T47D (cell line): ENCODE results near the gene FGD5.

Source experiments
- DNase-seq, 2 experiments: peaks; one replicate each; pipeline versions ENCODE4 v3.0.0 to v3.0.0-alpha.2; 2011 to 2012; ENCODE audit warnings: low read depth in 1 of 2, low spot score in 1 of 2
- JUND ChIP-seq: IDR thresholded peaks from 2 replicates; pipeline ENCODE4 v1.6.1; 2012; ENCODE audit warnings: low read depth
- in situ Hi-C: cut with HindIII; loops from 2 replicates; pipeline ENCODE4 v1.10.0; 2016; ENCODE audit warnings: low sequenced_read_pairs, low pct_unique_long_range_greater_than_20kb

The FGD5 gene

GRCh38 chr3:14812196-14812790, 6.5 kb upstream of the FGD5 start:
- TF ChIP-seq JUND = no peak
- in situ Hi-C loops = no loop called here
- no peak for DNase-seq

GRCh38 chr3:14814411-14814871, 4.3 kb upstream of the FGD5 start:
- DNase-seq = no peak
- TF ChIP-seq JUND = no peak
- in situ Hi-C loops = no loop called here

DNA sequence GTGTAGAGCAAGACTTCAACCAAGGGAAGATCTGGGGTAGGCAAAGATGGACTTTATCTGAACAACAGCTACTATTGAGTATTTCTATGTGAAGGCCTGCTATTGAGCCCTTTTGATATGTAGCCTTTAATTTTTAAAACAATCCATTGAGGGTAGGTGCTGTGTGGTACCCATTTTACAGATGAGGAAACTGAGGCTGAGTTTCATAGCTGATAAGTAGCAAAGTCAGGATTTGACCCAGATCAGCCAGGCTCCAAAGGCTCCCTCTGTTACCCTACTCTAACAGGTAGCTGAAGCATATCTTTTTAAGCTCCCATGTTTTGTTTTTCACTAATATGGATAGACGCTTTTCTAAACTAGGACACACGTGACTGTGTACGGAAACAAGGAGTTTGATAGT, 2.4 kb upstream of the FGD5 start:
- in situ Hi-C loops = no loop called here
- TF ChIP-seq JUND = no peak
- DNase-seq = no peak

DNA sequence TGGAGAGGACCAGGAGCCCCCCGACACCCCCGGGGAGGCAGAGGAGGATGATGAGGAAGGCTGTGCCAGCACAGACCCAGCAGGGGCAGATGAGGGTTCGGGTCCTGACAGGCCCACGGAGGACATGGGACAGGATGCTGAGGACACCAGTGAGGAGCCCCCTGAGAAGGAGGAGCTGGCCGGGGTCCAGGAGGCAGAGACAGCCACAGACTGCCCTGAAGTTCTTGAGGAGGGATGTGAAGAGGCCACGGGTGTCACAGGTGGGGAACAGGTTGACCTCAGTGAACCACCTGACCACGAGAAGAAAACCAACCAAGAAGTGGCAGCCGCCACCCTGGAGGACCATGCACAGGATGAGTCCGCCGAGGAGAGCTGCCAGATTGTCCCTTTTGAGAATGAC, 909 bp downstream of the FGD5 start:
- no peak for TF ChIP-seq JUND
- DNase-seq = no peak
- in situ Hi-C loops = no loop called here

DNA sequence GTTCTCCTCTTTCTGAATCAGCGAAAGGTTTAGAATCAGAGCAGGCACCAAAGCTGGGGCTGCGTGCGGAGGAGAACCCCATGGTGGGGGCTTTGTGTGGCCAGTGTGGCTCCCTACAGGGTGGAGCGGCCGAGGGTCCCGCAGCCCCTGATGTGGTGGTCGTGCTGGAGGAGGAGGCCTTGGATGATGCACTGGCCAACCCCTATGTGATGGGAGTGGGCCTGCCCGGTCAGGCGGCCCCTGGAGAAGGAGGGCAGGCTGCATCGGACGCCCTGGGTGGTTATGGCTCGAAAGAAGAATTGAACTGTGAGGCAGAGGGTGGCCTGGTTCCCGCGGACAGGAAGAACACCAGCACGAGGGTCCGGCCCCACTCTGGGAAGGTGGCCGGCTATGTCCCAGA, 1.4 kb downstream of the FGD5 start:
- no peak for TF ChIP-seq JUND
- DNase-seq = no peak
- in situ Hi-C loops = no loop called here

DNA sequence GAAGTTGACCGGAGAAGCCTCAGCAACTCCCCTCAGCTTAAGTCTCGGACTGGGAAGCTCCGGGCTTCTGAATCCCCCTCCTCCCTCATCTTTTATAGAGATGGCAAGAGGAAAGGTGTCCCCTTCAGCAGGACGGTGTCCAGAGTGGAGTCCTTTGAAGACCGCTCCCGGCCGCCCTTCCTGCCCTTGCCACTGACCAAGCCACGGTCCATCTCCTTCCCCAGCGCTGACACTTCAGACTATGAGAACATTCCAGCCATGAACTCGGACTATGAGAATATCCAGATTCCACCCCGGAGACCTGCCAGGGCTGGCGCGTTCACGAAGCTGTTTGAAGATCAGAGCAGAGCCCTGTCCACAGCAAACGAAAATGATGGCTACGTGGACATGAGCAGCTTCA, 2.4 kb downstream of the FGD5 start:
- no peak for DNase-seq
- in situ Hi-C loops = no loop called here
- TF ChIP-seq JUND = no peak

GRCh38 chr3:14822134-14822533, 3.4 kb downstream of the FGD5 start:
- peak; percentile 68; the same call in 1 of the 2 replicates for TF ChIP-seq JUND
- in situ Hi-C loops = no loop called here
- DNase-seq = peak in 1 of 2 experiments; percentile 28

DNA sequence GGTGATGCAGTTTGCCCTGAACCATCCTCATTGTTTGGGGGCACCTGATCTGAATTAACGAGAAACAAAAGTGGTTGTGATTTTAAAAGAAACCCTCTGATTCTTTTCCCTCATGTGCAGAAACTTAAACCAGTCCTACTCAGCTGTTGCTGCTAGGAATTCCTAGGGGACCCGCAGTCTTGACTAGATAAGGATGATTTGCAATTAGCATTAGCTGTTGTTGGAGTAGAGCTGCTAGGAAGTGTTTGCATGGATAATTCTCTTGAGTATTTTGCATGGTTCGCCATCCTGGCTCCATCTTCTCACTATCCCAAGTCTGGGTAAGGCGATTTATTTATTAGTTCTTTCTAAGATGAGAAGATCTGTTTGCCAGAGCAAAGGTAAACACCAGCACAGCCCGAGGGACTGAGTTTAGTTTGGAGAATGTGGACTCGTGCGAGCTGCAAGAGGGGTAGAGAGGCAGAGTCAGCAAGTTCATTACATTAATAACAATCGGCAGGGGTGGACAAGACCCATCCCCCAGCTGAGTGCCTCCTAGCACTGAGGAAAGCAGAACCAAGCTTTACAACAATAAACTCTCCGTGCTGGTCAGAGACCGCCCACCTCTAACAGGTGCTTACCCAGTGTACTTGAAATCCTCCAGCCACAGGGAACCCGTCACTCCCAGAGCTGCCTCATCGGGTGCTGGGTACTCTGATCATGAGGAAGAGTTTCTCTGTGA, 4.1 kb downstream of the FGD5 start:
- TF ChIP-seq JUND = peak; percentile 75
- in situ Hi-C loops = no loop called here
- peak; percentile 70 to 73 for DNase-seq

DNA sequence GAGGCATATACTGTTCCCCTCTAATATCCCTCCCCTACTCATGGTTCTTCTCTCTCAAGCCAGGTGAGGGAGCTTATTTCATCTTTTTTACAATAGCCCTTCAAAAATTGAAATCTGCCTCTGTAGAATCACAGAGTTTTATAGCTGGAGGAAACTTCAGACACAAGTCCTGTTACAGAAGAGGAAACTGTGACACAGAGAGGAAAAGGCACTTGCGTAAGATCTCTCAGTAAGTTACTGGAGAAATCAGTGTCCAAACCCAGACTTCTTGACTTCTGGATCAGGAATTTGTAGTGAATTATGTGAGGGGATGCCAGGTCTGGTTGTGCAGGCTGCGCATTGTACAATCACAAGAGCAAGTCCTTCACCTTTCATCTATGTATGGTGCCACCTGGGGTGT, 4.6 kb downstream of the FGD5 start:
- no peak for DNase-seq
- no peak for TF ChIP-seq JUND
- in situ Hi-C loops = no loop called here

DNA sequence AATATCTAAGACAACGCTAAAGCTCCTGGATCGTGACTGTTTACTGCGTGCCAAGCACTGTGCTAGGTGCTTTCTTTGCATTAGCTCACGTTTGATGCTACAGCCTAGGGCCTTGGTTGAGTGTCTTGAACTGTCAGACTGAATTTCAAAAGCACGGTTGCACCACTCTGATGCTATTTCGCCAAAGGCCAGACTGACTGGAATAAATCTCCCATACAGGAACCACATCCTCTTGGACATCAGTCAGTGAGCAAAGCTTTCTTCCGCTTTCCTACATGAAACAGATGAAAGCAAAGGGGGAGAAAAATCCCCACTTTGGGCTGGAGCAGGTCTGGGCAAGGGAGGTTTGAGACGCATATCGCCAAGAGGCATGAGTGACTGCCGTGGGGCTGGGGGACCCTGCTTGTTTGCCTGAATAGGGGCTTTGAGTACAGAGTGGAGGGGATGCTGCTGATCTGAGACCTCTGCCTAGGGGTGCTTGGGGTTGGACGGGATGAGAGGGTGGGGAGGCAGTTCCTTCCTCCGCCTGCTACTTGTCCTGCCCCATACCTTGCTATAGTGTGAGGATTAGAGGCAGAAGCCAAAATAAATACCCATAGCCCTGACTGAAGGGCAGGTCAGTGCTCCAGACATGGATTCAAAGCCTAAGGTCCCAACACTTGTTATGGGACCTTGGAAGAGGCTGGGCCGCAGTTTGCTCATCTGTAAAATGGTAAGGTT, 5.3 kb downstream of the FGD5 start:
- DNase-seq = peak in 1 of 2 experiments; percentile 70
- TF ChIP-seq JUND = no peak
- in situ Hi-C loops = no loop called here

DNA sequence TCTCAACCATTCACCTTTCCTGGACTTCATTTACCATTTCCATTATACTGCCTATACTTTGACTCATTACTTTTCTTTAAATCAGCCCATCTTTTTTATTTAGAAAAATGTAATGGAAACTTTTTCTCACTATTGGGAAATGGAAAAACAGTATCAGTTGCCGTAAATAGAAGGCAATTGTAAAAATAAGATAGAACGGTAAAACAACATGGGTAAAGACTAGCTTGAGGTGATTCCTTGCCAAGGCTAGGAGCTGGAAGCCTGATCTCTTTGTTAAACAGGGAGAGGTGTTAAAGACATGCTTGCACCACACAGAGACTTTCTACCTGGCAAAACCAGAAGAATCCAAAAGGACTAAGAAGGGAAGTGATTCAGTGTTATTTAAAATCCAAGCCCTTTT, 5.9 kb downstream of the FGD5 start:
- no peak for TF ChIP-seq JUND
- in situ Hi-C loops = no loop called here
- DNase-seq = no peak

GRCh38 chr3:14826069-14826468, 7.3 kb downstream of the FGD5 start:
- no peak for TF ChIP-seq JUND
- in situ Hi-C loops = no loop called here
- no peak for DNase-seq

GRCh38 chr3:14827776-14828175, 9.0 kb downstream of the FGD5 start:
- TF ChIP-seq JUND = no peak
- no peak for DNase-seq
- in situ Hi-C loops = no loop called here
